Measurements from ENCODE around the gene CLIC6.
"Not testable (repeated sequence)": the region's sequence is repeated elsewhere in the genome, so short reads cannot be mapped to it uniquely, and the experiment has no call there.

The CLIC6 gene

GRCh38 chr21:34644825-34645224 lies 24.0 kb upstream of the CLIC6 start:
- Mint-ChIP-seq H3K36me3 (no peaks in the 10 kb centered on the region), H3K9me3 (no peaks in the 10 kb centered on the region), H3K4me1 (peaks cover 12% of the 10 kb centered on the region)

GRCh38 chr21:34647555-34647954 lies 21.2 kb upstream of the CLIC6 start:
- H3K4me1 Mint-ChIP-seq, result no peaks in the 10 kb centered on the region
- H3K27me3 Mint-ChIP-seq, result peaks cover 3% of the 10 kb centered on the region
- H3K36me3 Mint-ChIP-seq, result no peaks in the 10 kb centered on the region
- no peaks in the 10 kb centered on the region for H3K9me3 Mint-ChIP-seq
- no peak overlapping the region for H3K4me3 Mint-ChIP-seq
- no peak overlapping the region for H3K27ac Mint-ChIP-seq

More at GRCh38 chr21:34644825-34645224, 24.0 kb upstream of the CLIC6 start:
- no peak overlapping the region for H3K4me3 Mint-ChIP-seq
- no peak overlapping the region for H3K27ac Mint-ChIP-seq
- peaks cover 1% of the 10 kb centered on the region for H3K27me3 Mint-ChIP-seq

DNA sequence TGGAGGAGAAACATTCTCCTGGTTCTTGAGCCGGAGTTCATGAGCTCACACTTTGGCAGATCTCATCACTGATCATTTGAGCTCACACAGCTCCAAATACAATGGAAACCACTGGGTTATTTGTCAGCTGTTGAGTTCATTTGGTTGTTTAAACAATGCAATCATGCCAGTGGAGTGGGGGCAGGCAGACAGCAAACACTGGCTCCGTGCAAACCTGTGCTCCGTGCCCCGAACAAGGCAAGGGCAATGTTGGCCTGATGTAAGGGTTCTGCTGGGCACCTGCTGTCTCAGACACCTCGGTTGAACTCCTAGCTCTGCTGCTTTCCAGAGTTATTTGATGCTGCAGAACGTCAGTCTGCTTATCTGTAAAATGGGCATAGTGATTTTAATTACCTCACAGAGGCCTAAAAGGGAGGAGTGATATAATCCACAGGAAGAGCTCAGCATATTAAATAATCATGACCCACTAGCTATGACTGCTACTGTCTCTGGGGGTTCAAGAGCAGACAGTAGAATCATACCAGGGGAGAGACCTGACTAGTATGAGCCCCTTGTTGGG lies 20.0 kb upstream of the CLIC6 start:
- H3K27ac Mint-ChIP-seq, result no peak overlapping the region
- no peaks in the 10 kb centered on the region for H3K9me3 Mint-ChIP-seq
- peaks cover 8% of the 10 kb centered on the region for H3K27me3 Mint-ChIP-seq
- no peaks in the 10 kb centered on the region for H3K36me3 Mint-ChIP-seq
- no peaks in the 10 kb centered on the region for H3K4me1 Mint-ChIP-seq
- H3K4me3 Mint-ChIP-seq, result no peak overlapping the region

DNA sequence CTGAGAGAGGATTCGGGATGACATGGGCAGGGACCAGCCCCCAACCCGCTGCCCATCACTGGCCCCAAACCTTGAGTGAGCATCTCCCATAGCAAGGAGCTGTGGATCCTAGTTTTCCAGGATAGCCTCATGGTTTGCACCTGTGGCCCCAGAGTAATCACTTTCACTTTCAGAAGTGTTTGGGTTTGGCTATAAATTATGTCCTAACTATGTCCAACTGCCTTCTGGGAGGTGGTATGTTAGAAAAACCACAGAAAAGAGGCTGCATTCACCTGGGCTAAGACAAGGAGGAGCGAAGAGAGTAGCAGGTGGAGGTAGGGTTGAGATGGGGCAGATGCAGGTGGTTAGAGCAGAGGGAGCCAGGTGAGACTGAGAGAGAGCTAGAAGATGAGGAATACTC lies 19.4 kb upstream of the CLIC6 start:
- Mint-ChIP-seq H3K9me3 (no peaks in the 10 kb centered on the region), H3K4me1 (no peaks in the 10 kb centered on the region), H3K27me3 (peaks cover 8% of the 10 kb centered on the region), H3K36me3 (no peaks in the 10 kb centered on the region), H3K4me3 (no peak overlapping the region), H3K27ac (peak overlapping the region; percentile 24)

- H3K27me3 Mint-ChIP-seq, result peaks cover 8% of the 10 kb centered on the region
- H3K9me3 Mint-ChIP-seq, result no peaks in the 10 kb centered on the region
These were observed 17.8 kb upstream of the CLIC6 start for GRCh38 chr21:34650861-34651431.

DNA sequence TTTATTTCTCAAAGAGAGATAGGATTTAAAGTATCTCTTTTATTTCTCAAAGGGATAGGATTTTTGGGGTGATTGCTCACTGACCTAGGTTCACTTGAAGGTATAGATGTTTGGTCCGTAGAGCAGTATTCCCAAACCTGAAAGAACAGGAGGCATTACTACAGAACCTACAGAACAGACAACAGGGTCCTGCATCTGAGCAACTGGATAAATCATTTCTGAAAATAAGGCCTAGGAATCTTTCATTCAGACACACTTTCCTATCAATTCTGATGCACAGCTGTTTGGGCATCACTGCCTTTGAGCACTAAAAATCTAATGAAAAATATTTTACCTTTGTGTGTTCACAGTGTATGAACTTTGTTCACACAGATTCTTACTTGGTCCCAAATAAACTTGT lies 17.2 kb upstream of the CLIC6 start:
- Mint-ChIP-seq H3K27me3 (peaks cover 11% of the 10 kb centered on the region), H3K4me1 (no peaks in the 10 kb centered on the region), H3K4me3 (no peak overlapping the region), H3K27ac (no peak overlapping the region), H3K9me3 (no peaks in the 10 kb centered on the region), H3K36me3 (no peaks in the 10 kb centered on the region)

More at GRCh38 chr21:34650861-34651431, 17.8 kb upstream of the CLIC6 start:
- H3K36me3 Mint-ChIP-seq, result no peaks in the 10 kb centered on the region
- no peak overlapping the region for H3K4me3 Mint-ChIP-seq
- no peaks in the 10 kb centered on the region for H3K4me1 Mint-ChIP-seq
- no peak overlapping the region for H3K27ac Mint-ChIP-seq

GRCh38 chr21:34653522-34653921 lies 15.3 kb upstream of the CLIC6 start:
- Mint-ChIP-seq H3K4me1 (no peaks in the 10 kb centered on the region), H3K36me3 (no peaks in the 10 kb centered on the region), H3K27ac (no peak overlapping the region), H3K4me3 (no peak overlapping the region), H3K27me3 (peaks cover 20% of the 10 kb centered on the region), H3K9me3 (no peaks in the 10 kb centered on the region)

GRCh38 chr21:34661848-34662247 lies 6.9 kb upstream of the CLIC6 start:
- Mint-ChIP-seq H3K9me3 (peaks cover 22% of the 10 kb centered on the region), H3K4me1 (no peaks in the 10 kb centered on the region), H3K36me3 (peaks cover 4% of the 10 kb centered on the region), H3K27ac (no peak overlapping the region), H3K27me3 (peaks cover 20% of the 10 kb centered on the region), H3K4me3 (no peak overlapping the region)

DNA sequence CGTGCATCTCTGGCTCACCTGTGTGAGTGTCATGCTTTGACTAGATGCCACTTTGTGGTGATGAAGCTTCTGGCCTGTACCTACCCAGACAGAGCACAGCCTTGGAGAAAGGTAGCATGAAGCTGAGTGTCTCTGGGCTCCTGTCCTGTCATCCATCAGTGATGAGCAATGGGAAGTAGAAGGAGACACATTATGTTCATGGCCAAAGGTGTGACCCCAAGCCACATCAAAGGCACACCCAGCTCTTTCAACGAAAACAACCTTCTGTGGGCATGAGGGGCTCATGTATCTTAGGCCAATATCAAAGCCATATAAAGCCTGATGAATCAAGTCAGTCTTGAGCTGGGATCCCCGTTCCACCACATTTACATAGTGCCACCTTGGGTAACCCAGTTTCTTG lies 1.0 kb upstream of the CLIC6 start:
- H3K36me3 Mint-ChIP-seq, result no peaks in the 10 kb centered on the region
- H3K27ac Mint-ChIP-seq, result no peak overlapping the region
- peak overlapping the region; percentile 37 for H3K4me3 Mint-ChIP-seq
- H3K4me1 Mint-ChIP-seq, result peaks cover 12% of the 10 kb centered on the region
- no peaks in the 10 kb centered on the region for H3K9me3 Mint-ChIP-seq
- H3K27me3 Mint-ChIP-seq, result peaks cover 20% of the 10 kb centered on the region

DNA sequence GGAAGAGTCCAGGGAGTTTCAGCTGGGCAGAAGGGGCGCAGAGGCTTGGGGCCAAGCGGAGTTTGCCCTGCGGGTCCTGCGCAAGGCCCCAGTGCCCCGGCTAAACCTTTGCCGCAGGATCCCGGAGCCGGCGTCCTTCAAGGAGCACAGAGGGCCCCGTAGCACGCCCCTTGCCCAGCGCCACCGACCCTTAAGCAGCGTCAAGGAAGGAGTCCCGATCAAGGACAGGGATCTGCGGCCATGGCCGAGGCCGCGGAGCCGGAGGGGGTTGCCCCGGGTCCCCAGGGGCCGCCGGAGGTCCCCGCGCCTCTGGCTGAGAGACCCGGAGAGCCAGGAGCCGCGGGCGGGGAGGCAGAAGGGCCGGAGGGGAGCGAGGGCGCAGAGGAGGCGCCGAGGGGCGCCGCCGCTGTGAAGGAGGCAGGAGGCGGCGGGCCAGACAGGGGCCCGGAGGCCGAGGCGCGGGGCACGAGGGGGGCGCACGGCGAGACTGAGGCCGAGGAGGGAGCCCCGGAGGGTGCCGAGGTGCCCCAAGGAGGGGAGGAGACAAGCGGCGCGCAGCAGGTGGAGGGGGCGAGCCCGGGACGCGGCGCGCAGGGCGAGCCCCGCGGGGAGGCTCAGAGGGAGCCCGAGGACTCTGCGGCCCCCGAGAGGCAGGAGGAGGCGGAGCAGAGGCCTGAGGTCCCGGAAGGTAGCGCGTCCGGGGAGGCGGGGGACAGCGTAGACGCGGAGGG lies 520 bp downstream of the CLIC6 start:
- H3K27me3 Mint-ChIP-seq, result peaks cover 22% of the 10 kb centered on the region
- H3K4me3 Mint-ChIP-seq, result no peak overlapping the region
- H3K9me3 Mint-ChIP-seq, result no peaks in the 10 kb centered on the region
- H3K4me1 Mint-ChIP-seq, result peaks cover 12% of the 10 kb centered on the region
- H3K36me3 Mint-ChIP-seq, result no peaks in the 10 kb centered on the region
- no peak overlapping the region for H3K27ac Mint-ChIP-seq

DNA sequence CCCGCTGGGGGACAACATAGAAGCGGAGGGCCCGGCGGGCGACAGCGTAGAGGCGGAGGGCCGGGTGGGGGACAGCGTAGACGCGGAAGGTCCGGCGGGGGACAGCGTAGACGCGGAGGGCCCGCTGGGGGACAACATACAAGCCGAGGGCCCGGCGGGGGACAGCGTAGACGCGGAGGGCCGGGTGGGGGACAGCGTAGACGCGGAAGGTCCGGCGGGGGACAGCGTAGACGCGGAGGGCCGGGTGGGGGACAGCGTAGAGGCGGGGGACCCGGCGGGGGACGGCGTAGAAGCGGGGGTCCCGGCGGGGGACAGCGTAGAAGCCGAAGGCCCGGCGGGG lies 1.1 kb downstream of the CLIC6 start:
- not testable (repeated sequence) for H3K9me3 Mint-ChIP-seq, H3K4me3 Mint-ChIP-seq, H3K27ac Mint-ChIP-seq, H3K36me3 Mint-ChIP-seq
- H3K27me3 Mint-ChIP-seq, result peaks cover 25% of the 10 kb centered on the region
- H3K4me1 Mint-ChIP-seq, result peaks cover 12% of the 10 kb centered on the region

- Mint-ChIP-seq H3K4me1 (peaks cover 12% of the 10 kb centered on the region), H3K27me3 (peaks cover 27% of the 10 kb centered on the region), H3K36me3 (no peaks in the 10 kb centered on the region), H3K4me3 (peak overlapping the region; percentile 36), H3K27ac (no peak overlapping the region), H3K9me3 (no peaks in the 10 kb centered on the region)
These were observed 1.6 kb downstream of the CLIC6 start for GRCh38 chr21:34670220-34670961.

DNA sequence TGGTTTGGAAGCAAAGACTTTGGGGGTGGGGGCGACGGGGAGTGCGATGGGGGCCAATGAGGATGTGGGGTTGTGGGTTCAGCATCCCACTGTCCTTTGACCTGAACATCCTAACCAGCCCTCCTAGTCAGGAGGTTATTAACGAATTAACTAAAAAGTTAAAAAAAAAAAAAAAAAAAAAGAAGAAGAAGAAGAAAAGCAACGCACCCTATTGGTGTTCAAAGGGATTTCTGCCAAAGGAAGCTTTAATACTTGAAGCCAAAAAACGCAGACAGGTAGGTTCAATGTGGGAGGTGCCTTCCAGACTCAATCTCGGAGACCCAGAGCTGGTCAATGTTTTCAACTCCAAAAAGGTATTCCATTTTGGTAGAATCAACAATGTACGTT lies 2.2 kb downstream of the CLIC6 start:
- peaks cover 25% of the 10 kb centered on the region for H3K27me3 Mint-ChIP-seq
- no peaks in the 10 kb centered on the region for H3K9me3 Mint-ChIP-seq
- peaks cover 12% of the 10 kb centered on the region for H3K4me1 Mint-ChIP-seq
- no peak overlapping the region for H3K27ac Mint-ChIP-seq
- no peaks in the 10 kb centered on the region for H3K36me3 Mint-ChIP-seq
- no peak overlapping the region for H3K4me3 Mint-ChIP-seq

- H3K27me3 Mint-ChIP-seq, result peaks cover 25% of the 10 kb centered on the region
- H3K27ac Mint-ChIP-seq, result no peak overlapping the region
- H3K9me3 Mint-ChIP-seq, result no peaks in the 10 kb centered on the region
- peaks cover 12% of the 10 kb centered on the region for H3K4me1 Mint-ChIP-seq
- no peak overlapping the region for H3K4me3 Mint-ChIP-seq
- no peaks in the 10 kb centered on the region for H3K36me3 Mint-ChIP-seq
These were observed 2.7 kb downstream of the CLIC6 start for GRCh38 chr21:34671462-34671861.

GRCh38 chr21:34671891-34672290 lies 3.1 kb downstream of the CLIC6 start:
- no peaks in the 10 kb centered on the region for H3K36me3 Mint-ChIP-seq
- peak overlapping the region; percentile 0 for H3K4me3 Mint-ChIP-seq
- H3K4me1 Mint-ChIP-seq, result peaks cover 12% of the 10 kb centered on the region
- peaks cover 25% of the 10 kb centered on the region for H3K27me3 Mint-ChIP-seq
- no peak overlapping the region for H3K27ac Mint-ChIP-seq
- no peaks in the 10 kb centered on the region for H3K9me3 Mint-ChIP-seq

- Mint-ChIP-seq H3K36me3 (no peaks in the 10 kb centered on the region), H3K4me1 (peaks cover 12% of the 10 kb centered on the region), H3K9me3 (no peaks in the 10 kb centered on the region), H3K27me3 (peaks cover 25% of the 10 kb centered on the region), H3K27ac (no peak overlapping the region), H3K4me3 (no peak overlapping the region)
These were observed 4.2 kb downstream of the CLIC6 start for GRCh38 chr21:34673006-34673405.
